Activated CD4-positive, alpha-beta T cell treated with anti-CD3 and anti-CD28 coated beads, Interleukin-2, amount 10 ng/mL, durations not matched to agents 7 days and 5 days (primary cell): Measurements from ENCODE around the gene PTBP1. TPM values are rescaled to one million over a fixed set of nuclear protein-coding genes. Genes with fewer than 3 reads are reported as not detected.

ENCODE experiments used
- CTCF ChIA-PET: fragments of 350-600 bp; sonication (Branson Sonifier 250); formaldehyde crosslinking; loops from one replicate; lab custom pipeline; 2021; ENCODE audit warnings: antibody characterized with exemption; lab: Charles Lee
- POLR2A ChIA-PET: fragments of 350-600 bp; sonication (Branson Sonifier 250); formaldehyde crosslinking; loops from one replicate; lab custom pipeline; 2021; ENCODE audit warnings: antibody characterized with exemption; lab: Charles Lee
- DNase-seq: peaks from one replicate; pipeline ENCODE4 v3.0.0-alpha.2; 2020
- H3K27ac Mint-ChIP-seq: one replicate; pipeline ENCODE4 v1.8.0; 2021; ENCODE audit warnings: mild to moderate bottlenecking, moderate library complexity, mixed read lengths
- H3K27me3 Mint-ChIP-seq: one replicate; pipeline ENCODE4 v1.8.0; 2021; ENCODE audit warnings: mixed read lengths
- H3K36me3 Mint-ChIP-seq: one replicate; pipeline ENCODE4 v1.8.0; 2021; ENCODE audit warnings: low read depth, mixed read lengths
- H3K4me1 Mint-ChIP-seq: one replicate; pipeline ENCODE4 v1.8.0; 2021; ENCODE audit warnings: mixed read lengths
- H3K4me3 Mint-ChIP-seq: one replicate; pipeline ENCODE4 v1.8.0; 2021; ENCODE audit warnings: mild to moderate bottlenecking, moderate library complexity, mixed read lengths
- H3K9me3 Mint-ChIP-seq: one replicate; pipeline ENCODE4 v1.8.0; 2021; ENCODE audit warnings: mixed read lengths
- total RNA-seq, 2 experiments: library from RNA; stranded (reverse); gene quantifications; one replicate each; pipeline ENCODE4 v1.2.3, GENCODE V29; 2021

Gene PTBP1
- total RNA-seq, 2 experiments from 2014 or later: 487 to 536 TPM

DNA sequence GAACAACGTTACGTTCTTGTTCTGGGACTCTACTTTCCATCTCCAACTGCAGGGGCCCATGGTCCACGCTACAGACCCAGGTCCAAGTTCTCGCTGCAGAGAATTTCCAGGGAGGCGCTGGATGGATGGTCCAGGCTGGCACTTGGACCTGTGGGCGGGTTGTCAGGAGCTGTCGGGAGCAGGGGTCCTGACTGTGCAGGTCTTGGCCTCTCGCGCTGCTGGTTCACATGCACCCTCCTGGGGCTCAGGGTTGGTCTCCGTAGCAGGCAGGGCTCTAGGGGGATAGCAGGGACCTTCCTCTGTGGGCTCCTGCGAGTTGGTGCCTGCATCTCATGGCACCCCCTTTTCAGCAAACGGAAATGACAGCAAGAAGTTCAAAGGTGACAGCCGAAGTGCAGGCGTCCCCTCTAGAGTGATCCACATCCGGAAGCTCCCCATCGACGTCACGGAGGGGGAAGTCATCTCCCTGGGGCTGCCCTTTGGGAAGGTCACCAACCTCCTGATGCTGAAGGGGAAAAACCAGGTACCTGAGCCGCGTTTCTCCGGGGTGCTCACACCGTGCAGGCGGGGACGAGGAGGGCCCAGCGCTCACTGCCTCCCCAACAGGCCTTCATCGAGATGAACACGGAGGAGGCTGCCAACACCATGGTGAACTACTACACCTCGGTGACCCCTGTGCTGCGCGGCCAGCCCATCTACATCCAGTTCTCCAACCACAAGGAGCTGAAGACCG lies 6.6 kb downstream of the PTBP1 start:
- peaks cover 57% of the 10 kb centered on the region for H3K36me3 Mint-ChIP-seq
- POLR2A ChIA-PET: no interaction called here
- no peak overlapping the region for H3K4me3 Mint-ChIP-seq
- no peak overlapping the region for H3K27ac Mint-ChIP-seq
- no peaks in the 10 kb centered on the region for H3K9me3 Mint-ChIP-seq
- DNase-seq: no peak
- peaks cover 41% of the 10 kb centered on the region for H3K4me1 Mint-ChIP-seq
- CTCF ChIA-PET: no interaction called here
- H3K27me3 Mint-ChIP-seq: no peaks in the 10 kb centered on the region

DNA sequence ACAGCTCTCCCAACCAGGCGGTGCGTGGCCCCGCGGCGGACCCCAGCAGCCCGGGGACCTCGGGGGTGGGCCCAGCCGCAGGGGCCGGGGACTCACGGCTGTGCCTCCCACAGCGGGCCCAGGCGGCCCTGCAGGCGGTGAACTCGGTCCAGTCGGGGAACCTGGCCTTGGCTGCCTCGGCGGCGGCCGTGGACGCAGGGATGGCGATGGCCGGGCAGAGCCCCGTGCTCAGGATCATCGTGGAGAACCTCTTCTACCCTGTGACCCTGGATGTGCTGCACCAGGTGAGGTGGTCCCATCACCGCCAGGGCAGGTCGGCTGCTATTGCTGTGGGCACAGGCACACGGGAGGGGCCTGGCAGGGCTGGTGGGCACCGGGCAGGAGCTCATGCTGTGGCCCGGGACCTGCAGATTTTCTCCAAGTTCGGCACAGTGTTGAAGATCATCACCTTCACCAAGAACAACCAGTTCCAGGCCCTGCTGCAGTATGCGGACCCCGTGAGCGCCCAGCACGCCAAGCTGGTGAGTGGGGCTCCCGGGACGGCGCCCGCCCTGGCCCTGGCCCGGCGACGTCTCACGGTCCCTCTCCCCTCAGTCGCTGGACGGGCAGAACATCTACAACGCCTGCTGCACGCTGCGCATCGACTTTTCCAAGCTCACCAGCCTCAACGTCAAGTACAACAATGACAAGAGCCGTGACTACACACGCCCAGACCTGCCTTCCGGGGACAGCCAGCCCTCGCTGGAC lies 7.3 kb downstream of the PTBP1 start:
- Mint-ChIP-seq H3K27ac (no peak overlapping the region), H3K4me3 (no peak overlapping the region), H3K27me3 (no peaks in the 10 kb centered on the region), H3K4me1 (peaks cover 35% of the 10 kb centered on the region), H3K9me3 (no peaks in the 10 kb centered on the region), H3K36me3 (peaks cover 53% of the 10 kb centered on the region)
- CTCF ChIA-PET: no interaction called here
- DNase-seq: no peak
- POLR2A ChIA-PET: no interaction called here

DNA sequence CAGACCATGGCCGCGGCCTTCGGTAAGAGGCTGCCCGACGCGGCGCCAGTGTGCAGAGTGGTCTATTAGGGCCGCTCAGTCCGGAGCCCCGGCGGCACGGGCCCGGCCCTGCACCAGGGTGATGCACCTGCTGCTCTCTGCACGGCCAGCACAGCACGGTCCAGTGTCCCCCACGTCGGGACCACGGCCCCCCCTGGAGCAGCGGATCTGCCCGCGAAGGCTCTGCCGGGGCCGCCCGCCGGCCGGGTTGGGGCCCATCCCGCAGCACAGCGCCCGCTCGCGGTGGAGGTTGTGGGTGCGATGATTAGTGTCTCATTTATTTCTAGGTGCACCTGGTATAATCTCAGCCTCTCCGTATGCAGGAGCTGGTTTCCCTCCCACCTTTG lies 7.9 kb downstream of the PTBP1 start:
- peaks cover 54% of the 10 kb centered on the region for H3K36me3 Mint-ChIP-seq
- POLR2A ChIA-PET: no interaction called here
- CTCF ChIA-PET: no interaction called here
- H3K9me3 Mint-ChIP-seq: no peaks in the 10 kb centered on the region
- no peaks in the 10 kb centered on the region for H3K27me3 Mint-ChIP-seq
- no peak for DNase-seq
- H3K4me3 Mint-ChIP-seq: no peak overlapping the region
- H3K27ac Mint-ChIP-seq: no peak overlapping the region
- peaks cover 30% of the 10 kb centered on the region for H3K4me1 Mint-ChIP-seq

DNA sequence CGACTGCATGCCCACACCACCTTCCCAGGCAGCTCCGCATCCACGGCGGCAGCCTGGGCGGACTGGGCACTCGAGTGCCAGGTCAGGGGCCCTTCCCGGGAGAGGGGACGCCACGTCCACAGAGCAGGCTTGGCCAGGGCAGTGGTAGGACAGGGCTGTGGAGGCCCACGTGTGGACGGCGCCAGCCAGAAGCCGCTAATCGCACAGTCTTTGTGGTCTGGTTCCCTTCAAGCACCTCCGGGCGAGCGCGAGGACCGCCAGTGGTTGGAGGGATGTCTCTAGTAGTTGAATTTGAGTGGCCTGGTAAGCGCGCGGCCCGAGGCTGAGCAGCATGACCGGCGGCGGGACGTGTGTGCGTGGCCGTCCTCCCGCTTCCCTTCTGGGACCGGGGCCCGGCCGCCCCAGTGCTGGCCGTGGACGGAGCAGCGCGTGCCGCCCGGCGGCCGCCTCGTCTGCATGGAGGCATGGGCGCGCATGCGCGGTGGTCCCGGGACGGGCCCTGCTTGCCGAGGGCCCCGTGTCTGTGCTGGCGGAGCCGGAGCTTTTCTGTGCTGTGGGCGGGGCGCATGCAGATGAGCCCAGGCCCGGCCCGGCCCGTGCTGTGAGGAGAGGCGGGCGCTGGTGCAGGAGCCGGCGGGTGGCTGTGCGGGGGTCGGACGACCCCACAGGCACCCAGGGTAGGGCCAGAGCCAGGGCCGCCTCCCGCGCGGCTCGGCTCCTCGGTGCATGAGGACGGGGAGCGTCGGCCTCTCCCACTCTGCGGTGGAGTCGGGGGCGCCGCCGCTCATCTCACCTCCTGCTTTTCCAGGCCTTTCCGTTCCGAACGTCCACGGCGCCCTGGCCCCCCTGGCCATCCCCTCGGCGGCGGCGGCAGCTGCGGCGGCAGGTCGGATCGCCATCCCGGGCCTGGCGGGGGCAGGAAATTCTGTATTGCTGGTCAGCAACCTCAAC lies 8.6 kb downstream of the PTBP1 start:
- no peak overlapping the region for H3K27ac Mint-ChIP-seq
- no peaks in the 10 kb centered on the region for H3K27me3 Mint-ChIP-seq
- no peak overlapping the region for H3K4me3 Mint-ChIP-seq
- H3K4me1 Mint-ChIP-seq: peaks cover 24% of the 10 kb centered on the region
- H3K36me3 Mint-ChIP-seq: peaks cover 54% of the 10 kb centered on the region
- no peak for DNase-seq
- CTCF ChIA-PET: no interaction called here
- POLR2A ChIA-PET: no interaction called here
- no peaks in the 10 kb centered on the region for H3K9me3 Mint-ChIP-seq

DNA sequence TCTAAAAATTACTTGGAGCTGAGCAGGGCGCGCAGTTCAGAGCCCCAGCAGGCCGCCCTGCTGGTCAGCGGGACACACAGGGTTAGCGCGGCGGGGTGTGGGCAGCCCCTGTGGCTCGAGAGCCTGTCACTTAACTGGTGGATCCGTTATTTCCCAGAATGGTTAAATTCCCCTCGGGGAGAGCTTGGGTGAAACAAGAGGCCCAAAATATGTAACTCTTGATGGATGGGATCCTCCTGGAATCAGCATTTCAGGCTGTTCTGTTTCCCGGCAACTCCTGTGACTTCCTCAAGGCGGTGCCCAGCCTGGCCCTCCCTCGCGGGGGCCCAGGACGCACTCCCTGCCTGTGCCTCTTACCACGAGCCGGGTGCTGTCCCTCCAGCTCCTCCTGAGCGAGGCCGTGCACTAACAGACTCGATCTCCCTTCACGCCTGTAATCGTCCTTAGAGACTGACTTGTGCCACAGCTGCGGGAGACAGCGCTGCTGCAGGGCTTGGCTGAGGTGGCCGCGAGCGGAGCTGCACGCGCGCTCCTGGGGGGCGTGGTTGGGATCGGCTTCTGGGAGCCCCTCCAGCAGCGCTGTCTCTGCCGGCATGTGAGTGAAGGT lies 9.7 kb downstream of the PTBP1 start:
- Mint-ChIP-seq H3K4me1 (peaks cover 14% of the 10 kb centered on the region), H3K4me3 (no peak overlapping the region), H3K27me3 (no peaks in the 10 kb centered on the region), H3K36me3 (peaks cover 57% of the 10 kb centered on the region), H3K27ac (no peak overlapping the region), H3K9me3 (no peaks in the 10 kb centered on the region)
- CTCF ChIA-PET: no interaction called here
- POLR2A ChIA-PET: no interaction called here
- no peak for DNase-seq

DNA sequence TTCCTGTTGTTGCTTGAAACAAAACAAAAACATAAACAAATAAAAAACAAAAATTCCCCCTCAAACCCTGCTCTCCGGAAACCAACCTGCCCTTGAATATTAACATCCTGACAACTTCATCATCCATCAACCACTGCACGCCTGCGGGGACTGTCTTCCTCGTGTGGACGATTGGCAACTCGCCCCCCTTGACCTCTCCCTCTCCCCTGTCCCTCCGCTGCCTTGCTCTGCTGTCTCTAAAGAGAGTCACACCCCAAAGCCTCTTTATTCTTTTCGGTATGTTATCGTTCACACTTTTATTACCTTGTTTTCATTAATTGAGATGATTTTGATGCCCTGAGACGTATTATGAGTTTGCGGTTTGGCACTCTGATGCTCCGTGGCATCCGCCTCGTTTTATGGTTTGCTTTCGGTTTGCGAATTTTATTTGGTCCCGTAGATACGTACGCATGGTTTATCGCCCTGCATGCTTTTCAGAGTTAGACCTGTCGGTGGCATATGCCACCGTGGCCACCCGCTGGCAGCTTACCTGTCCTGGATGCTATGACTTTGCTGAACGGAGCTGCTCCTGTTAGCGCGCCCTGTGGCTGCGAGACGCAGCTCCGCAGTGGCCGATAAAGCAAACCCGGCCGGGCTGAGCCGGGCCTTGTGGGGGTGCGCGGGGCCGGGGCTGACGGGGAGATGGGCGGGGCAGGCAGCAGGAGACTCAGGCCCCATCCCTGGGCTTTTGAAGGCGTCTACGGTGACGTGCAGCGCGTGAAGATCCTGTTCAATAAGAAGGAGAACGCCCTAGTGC lies 10.6 kb downstream of the PTBP1 start:
- Mint-ChIP-seq H3K9me3 (no peaks in the 10 kb centered on the region), H3K27ac (no peak overlapping the region), H3K4me3 (no peak overlapping the region), H3K36me3 (peaks cover 53% of the 10 kb centered on the region), H3K27me3 (no peaks in the 10 kb centered on the region), H3K4me1 (peaks cover 7% of the 10 kb centered on the region)
- ChIA-PET CTCF (interaction anchor here (1.4 to 1.8 kb wide), 2 partner anchors 8 to 30 kb away, joined by 3 to 6 read pairs; no protein-coding TSS in a partner anchor), POLR2A (no interaction called here)
- no peak for DNase-seq

DNA sequence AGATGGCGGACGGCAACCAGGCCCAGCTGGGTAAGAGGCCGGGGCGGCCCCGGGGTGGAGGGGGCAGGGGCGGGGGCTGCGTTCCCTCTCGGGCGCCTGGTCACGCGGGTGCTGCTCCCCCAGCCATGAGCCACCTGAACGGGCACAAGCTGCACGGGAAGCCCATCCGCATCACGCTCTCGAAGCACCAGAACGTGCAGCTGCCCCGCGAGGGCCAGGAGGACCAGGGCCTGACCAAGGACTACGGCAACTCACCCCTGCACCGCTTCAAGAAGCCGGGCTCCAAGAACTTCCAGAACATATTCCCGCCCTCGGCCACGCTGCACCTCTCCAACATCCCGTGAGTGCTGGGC lies 11.1 kb downstream of the PTBP1 start:
- H3K27me3 Mint-ChIP-seq: no peaks in the 10 kb centered on the region
- H3K27ac Mint-ChIP-seq: no peak overlapping the region
- no peaks in the 10 kb centered on the region for H3K9me3 Mint-ChIP-seq
- no peak for DNase-seq
- ChIA-PET POLR2A (no interaction called here), CTCF (interaction anchor here (1.4 to 1.8 kb wide), 2 partner anchors 9 to 29 kb away, joined by 3 to 6 read pairs; no protein-coding TSS in a partner anchor)
- no peak overlapping the region for H3K4me3 Mint-ChIP-seq
- H3K36me3 Mint-ChIP-seq: peaks cover 51% of the 10 kb centered on the region
- peaks cover 7% of the 10 kb centered on the region for H3K4me1 Mint-ChIP-seq

DNA sequence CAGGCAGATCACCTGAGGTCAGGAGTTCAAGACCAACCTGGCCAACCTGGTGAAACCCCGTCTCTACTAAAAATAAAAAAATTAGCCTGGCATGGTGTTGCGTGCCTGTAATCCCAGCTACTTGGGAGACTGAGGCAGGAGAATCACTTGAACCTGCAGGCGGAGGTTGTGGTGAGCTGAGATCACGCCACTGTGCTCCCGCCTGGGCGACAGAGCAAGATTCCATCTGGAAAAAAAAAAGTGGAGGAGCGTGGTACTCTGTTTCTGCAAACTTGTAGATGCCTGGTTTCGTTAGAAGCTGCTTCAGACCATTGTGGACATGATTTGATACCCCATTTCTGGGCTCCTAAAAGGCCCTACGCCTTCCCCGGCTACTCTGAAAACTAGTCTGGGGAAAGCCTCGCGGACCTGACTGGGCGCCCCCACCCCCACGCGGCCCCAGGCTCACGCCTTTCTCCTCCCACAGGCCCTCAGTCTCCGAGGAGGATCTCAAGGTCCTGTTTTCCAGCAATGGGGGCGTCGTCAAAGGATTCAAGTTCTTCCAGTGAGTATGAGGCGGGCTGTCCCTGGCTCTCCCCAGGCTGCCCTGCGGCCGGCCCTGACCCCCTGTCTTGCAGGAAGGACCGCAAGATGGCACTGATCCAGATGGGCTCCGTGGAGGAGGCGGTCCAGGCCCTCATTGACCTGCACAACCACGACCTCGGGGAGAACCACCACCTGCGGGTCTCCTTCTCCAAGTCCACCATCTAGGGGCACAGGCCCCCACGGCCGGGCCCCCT lies 13.0 kb downstream of the PTBP1 start:
- DNase-seq: no peak
- no peak overlapping the region for H3K27ac Mint-ChIP-seq
- ChIA-PET POLR2A (no interaction called here), CTCF (interaction anchor here (0.6 to 0.7 kb wide), 2 partner anchors 21 to 238 kb away, joined by 4 to 5 read pairs; no protein-coding TSS in a partner anchor)
- peaks cover 4% of the 10 kb centered on the region for H3K4me1 Mint-ChIP-seq
- no peaks in the 10 kb centered on the region for H3K9me3 Mint-ChIP-seq
- H3K4me3 Mint-ChIP-seq: no peak overlapping the region
- H3K36me3 Mint-ChIP-seq: peaks cover 52% of the 10 kb centered on the region
- no peaks in the 10 kb centered on the region for H3K27me3 Mint-ChIP-seq

DNA sequence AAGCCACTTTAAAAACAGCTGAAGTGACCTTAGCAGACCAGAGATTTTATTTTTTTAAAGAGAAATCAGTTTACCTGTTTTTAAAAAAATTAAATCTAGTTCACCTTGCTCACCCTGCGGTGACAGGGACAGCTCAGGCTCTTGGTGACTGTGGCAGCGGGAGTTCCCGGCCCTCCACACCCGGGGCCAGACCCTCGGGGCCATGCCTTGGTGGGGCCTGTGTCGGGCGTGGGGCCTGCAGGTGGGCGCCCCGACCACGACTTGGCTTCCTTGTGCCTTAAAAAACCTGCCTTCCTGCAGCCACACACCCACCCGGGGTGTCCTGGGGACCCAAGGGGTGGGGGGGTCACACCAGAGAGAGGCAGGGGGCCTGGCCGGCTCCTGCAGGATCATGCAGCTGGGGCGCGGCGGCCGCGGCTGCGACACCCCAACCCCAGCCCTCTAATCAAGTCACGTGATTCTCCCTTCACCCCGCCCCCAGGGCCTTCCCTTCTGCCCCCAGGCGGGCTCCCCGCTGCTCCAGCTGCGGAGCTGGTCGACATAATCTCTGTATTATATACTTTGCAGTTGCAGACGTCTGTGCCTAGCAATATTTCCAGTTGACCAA lies 13.7 kb downstream of the PTBP1 start:
- H3K4me1 Mint-ChIP-seq: peaks cover 4% of the 10 kb centered on the region
- peaks cover 2% of the 10 kb centered on the region for H3K9me3 Mint-ChIP-seq
- peaks cover 55% of the 10 kb centered on the region for H3K36me3 Mint-ChIP-seq
- no peak overlapping the region for H3K27ac Mint-ChIP-seq
- no peak for DNase-seq
- CTCF ChIA-PET: interaction anchor here (0.7 to 1.1 kb wide), 2 partner anchors 9 to 22 kb away, joined by 3 to 5 read pairs; no protein-coding TSS in a partner anchor
- no peaks in the 10 kb centered on the region for H3K27me3 Mint-ChIP-seq
- H3K4me3 Mint-ChIP-seq: no peak overlapping the region
- POLR2A ChIA-PET: no interaction called here

DNA sequence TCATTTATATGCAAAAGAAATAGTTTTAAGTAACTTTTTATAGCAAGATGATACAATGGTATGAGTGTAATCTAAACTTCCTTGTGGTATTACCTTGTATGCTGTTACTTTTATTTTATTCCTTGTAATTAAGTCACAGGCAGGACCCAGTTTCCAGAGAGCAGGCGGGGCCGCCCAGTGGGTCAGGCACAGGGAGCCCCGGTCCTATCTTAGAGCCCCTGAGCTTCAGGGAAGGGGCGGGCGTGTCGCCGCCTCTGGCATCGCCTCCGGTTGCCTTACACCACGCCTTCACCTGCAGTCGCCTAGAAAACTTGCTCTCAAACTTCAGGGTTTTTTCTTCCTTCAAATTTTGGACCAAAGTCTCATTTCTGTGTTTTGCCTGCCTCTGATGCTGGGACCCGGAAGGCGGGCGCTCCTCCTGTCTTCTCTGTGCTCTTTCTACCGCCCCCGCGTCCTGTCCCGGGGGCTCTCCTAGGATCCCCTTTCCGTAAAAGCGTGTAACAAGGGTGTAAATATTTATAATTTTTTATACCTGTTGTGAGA lies 14.3 kb downstream of the PTBP1 start:
- H3K9me3 Mint-ChIP-seq: peaks cover 8% of the 10 kb centered on the region
- CTCF ChIA-PET: interaction anchor here (1.1 kb wide), 1 partner anchor 10 kb away, joined by 3 read pairs; no protein-coding TSS in a partner anchor

More for the DNA sequence above, 14.3 kb downstream of the PTBP1 start:
- Mint-ChIP-seq H3K27me3 (no peaks in the 10 kb centered on the region), H3K36me3 (peaks cover 60% of the 10 kb centered on the region), H3K4me1 (peaks cover 4% of the 10 kb centered on the region), H3K27ac (no peak overlapping the region), H3K4me3 (no peak overlapping the region)
- no peak for DNase-seq
- POLR2A ChIA-PET: no interaction called here
